CD4-positive, alpha-beta memory T cell (primary cell): Measurements from ENCODE around the gene PON1. TPM values are rescaled to one million over a fixed set of nuclear protein-coding genes. Genes with fewer than 3 reads are reported as not detected.

Source experiments
- CTCF ChIA-PET: fragments of 350-600 bp; sonication (Branson Sonifier 250); formaldehyde crosslinking; loops from one replicate; lab custom pipeline; 2021; ENCODE audit warnings: inconsistent platforms; ENCODE audit not compliant: partially characterized antibody; lab: Charles Lee
- POLR2A ChIA-PET: fragments of 350-600 bp; sonication (Branson Sonifier 250); formaldehyde crosslinking; loops from one replicate; lab custom pipeline; 2021; ENCODE audit not compliant: partially characterized antibody; lab: Charles Lee
- DNase-seq, 5 donors: peaks; one replicate each; pipeline versions ENCODE4 v3.0.0 to v3.0.0-alpha.2; 2020 to 2022; ENCODE audit warnings: mixed read lengths in 1 of 5
- H3K27ac ChIP-seq: one replicate; pipeline ENCODE4 v1.7.0; 2013; ENCODE audit warnings: low read depth, low read length
- H3K27me3 ChIP-seq: 2 replicates; pipeline ENCODE4 v1.7.0; 2013; ENCODE audit warnings: mild to moderate bottlenecking, low read length, moderate library complexity; ENCODE audit not compliant: insufficient read depth
- H3K36me3 ChIP-seq: 2 replicates; pipeline ENCODE4 v1.7.0; 2013; ENCODE audit warnings: mild to moderate bottlenecking, low read length, moderate library complexity; ENCODE audit not compliant: insufficient read depth
- H3K4me1 ChIP-seq: 2 replicates; pipeline ENCODE4 v1.7.0; 2013; ENCODE audit warnings: mild to moderate bottlenecking, low read length, moderate library complexity; ENCODE audit not compliant: insufficient read depth
- H3K4me3 ChIP-seq, 2 donors: one replicate each; pipeline ENCODE4 v1.7.0; 2013; ENCODE audit warnings: low read length in 2 of 2, mild to moderate bottlenecking in 1 of 2
- H3K9me3 ChIP-seq, 2 donors: one replicate each; pipeline ENCODE4 v1.7.0; 2013; ENCODE audit warnings: low read length in 2 of 2, control low read depth in 1 of 2; ENCODE audit not compliant: control insufficient read depth in 1 of 2
- H3K27ac Mint-ChIP-seq, 7 donors: one replicate each; pipeline ENCODE4 v1.8.0; 2020 to 2021; ENCODE audit warnings: mixed read lengths in 7 of 7, mild to moderate bottlenecking in 6 of 7, inconsistent platforms in 3 of 7, moderate library complexity in 3 of 7
- H3K27me3 Mint-ChIP-seq, 2 donors: one replicate each; pipeline ENCODE4 v1.8.0; 2020 to 2021; ENCODE audit warnings: mixed read lengths in 2 of 2
- H3K36me3 Mint-ChIP-seq, 2 donors: one replicate each; pipeline ENCODE4 v1.8.0; 2020 to 2021; ENCODE audit warnings: mixed read lengths in 2 of 2, inconsistent platforms in 1 of 2, mild to moderate bottlenecking in 1 of 2
- H3K4me1 Mint-ChIP-seq, 4 donors: one replicate each; pipeline ENCODE4 v1.8.0; 2020 to 2021; ENCODE audit warnings: mixed read lengths in 4 of 4, mild to moderate bottlenecking in 1 of 4
- H3K4me3 Mint-ChIP-seq, 8 donors: one replicate each; pipeline ENCODE4 v1.8.0; 2020 to 2021; ENCODE audit warnings: mixed read lengths in 8 of 8, mild to moderate bottlenecking in 7 of 8, moderate library complexity in 6 of 8, inconsistent platforms in 3 of 8
- H3K9me3 Mint-ChIP-seq, 8 donors: one replicate each; pipeline ENCODE4 v1.8.0; 2020 to 2021; ENCODE audit warnings: mixed read lengths in 8 of 8, mild to moderate bottlenecking in 5 of 8, inconsistent platforms in 3 of 8, moderate library complexity in 1 of 8
- intact Hi-C: fragments of 100-400 bp; cut with micrococcal nuclease; formaldehyde crosslinking; loops from one replicate; pipeline ENCODE4 v1.15.1; 2023
- polyA plus RNA-seq, 2 donors: library from polyadenylated mRNA; unstranded; fragments of 300-500 nt; fragmentation: Illumina TruSeq; gene quantifications; one replicate each; pipeline ENCODE4 v1.2.3, GENCODE V29; 2021
- total RNA-seq, 2 experiments: library from RNA; stranded (reverse); gene quantifications; one replicate each; pipeline ENCODE4 v1.2.3, GENCODE V29; 2021

Gene PON1
- total and polyA plus RNA-seq, 4 experiments from 2014 or later = not detected

GRCh38 chr7:95327356-95327755 is 3.0 kb upstream of the PON1 start:
- H3K36me3 Mint-ChIP-seq = no peaks in the 10 kb centered on the region
- POLR2A ChIA-PET = no interaction called here

GRCh38 chr7:95323410-95324129 is 762 bp downstream of the PON1 start:
- H3K4me3 Mint-ChIP-seq = no peak overlapping the region
- intact Hi-C loops = no loop called here
- Histone ChIP-seq H3K27ac (no peak overlapping the region), H3K27me3 (no peaks in the 10 kb centered on the region), H3K9me3 (no peaks in the 10 kb centered on the region), H3K4me1 (no peaks in the 10 kb centered on the region), H3K4me3 (no peak overlapping the region), H3K36me3 (no peaks in the 10 kb centered on the region)
- H3K27me3 Mint-ChIP-seq = peaks cover 3 to 4% of the 10 kb centered on the region in 2 donors
- H3K36me3 Mint-ChIP-seq = no peaks in the 10 kb centered on the region
- no peak for DNase-seq
- H3K27ac Mint-ChIP-seq = no peak overlapping the region
- peaks cover 0 to 5% (median under 1%) of the 10 kb centered on the region in 4 donors for H3K4me1 Mint-ChIP-seq
- CTCF ChIA-PET = interaction anchor here (1.2 kb wide), 1 partner anchor 88 kb away, joined by 3 read pairs; no protein-coding TSS in a partner anchor
- H3K9me3 Mint-ChIP-seq = peaks cover 0 to 4% (median 0%) of the 10 kb centered on the region in 8 donors
- POLR2A ChIA-PET = no interaction called here

More at GRCh38 chr7:95327356-95327755, 3.0 kb upstream of the PON1 start:
- Histone ChIP-seq H3K4me3 (no peak overlapping the region), H3K27me3 (no peaks in the 10 kb centered on the region), H3K27ac (no peak overlapping the region), H3K36me3 (no peaks in the 10 kb centered on the region), H3K9me3 (no peaks in the 10 kb centered on the region), H3K4me1 (peaks cover 5% of the 10 kb centered on the region)
- Mint-ChIP-seq H3K4me3 (no peak overlapping the region), H3K27ac (no peak overlapping the region), H3K9me3 (peaks cover 0 to 4% (median 0%) of the 10 kb centered on the region in 8 donors), H3K27me3 (peaks cover 3 to 4% of the 10 kb centered on the region in 2 donors), H3K4me1 (peaks cover 9 to 17% (median 15%) of the 10 kb centered on the region in 4 donors)
- intact Hi-C loops = no loop called here
- no peak for DNase-seq
- CTCF ChIA-PET = no interaction called here

- peaks cover 0 to 4% (median 0%) of the 10 kb centered on the region in 8 donors for H3K9me3 Mint-ChIP-seq
- intact Hi-C loops = no loop called here
- Histone ChIP-seq H3K4me3 (no peak overlapping the region), H3K36me3 (no peaks in the 10 kb centered on the region), H3K27me3 (no peaks in the 10 kb centered on the region), H3K9me3 (no peaks in the 10 kb centered on the region), H3K27ac (no peak overlapping the region), H3K4me1 (no peaks in the 10 kb centered on the region)
- H3K36me3 Mint-ChIP-seq = no peaks in the 10 kb centered on the region
- peaks cover 3 to 4% of the 10 kb centered on the region in 2 donors for H3K27me3 Mint-ChIP-seq
- CTCF ChIA-PET = no interaction called here
- H3K27ac Mint-ChIP-seq = no peak overlapping the region
- H3K4me1 Mint-ChIP-seq = peaks cover 0 to 5% (median under 1%) of the 10 kb centered on the region in 4 donors
- POLR2A ChIA-PET = no interaction called here
- no peak for DNase-seq
- no peak overlapping the region for H3K4me3 Mint-ChIP-seq
Observed at GRCh38 chr7:95322854-95323253, 1.5 kb downstream of the PON1 start.

GRCh38 chr7:95322396-95322795 is 1.9 kb downstream of the PON1 start:
- intact Hi-C loops = no loop called here
- POLR2A ChIA-PET = no interaction called here
- CTCF ChIA-PET = no interaction called here

GRCh38 chr7:95321720-95322119 is 2.6 kb downstream of the PON1 start:
- no peak overlapping the region for H3K4me3 ChIP-seq
- H3K27me3 Mint-ChIP-seq = peaks cover 3 to 4% of the 10 kb centered on the region in 2 donors
- intact Hi-C loops = no loop called here
- H3K27ac Mint-ChIP-seq = no peak overlapping the region
- H3K9me3 Mint-ChIP-seq = peaks cover 0 to 4% (median 0%) of the 10 kb centered on the region in 8 donors
- H3K4me1 ChIP-seq = no peaks in the 10 kb centered on the region
- H3K27ac ChIP-seq = no peak overlapping the region
- H3K27me3 ChIP-seq = no peaks in the 10 kb centered on the region
- H3K36me3 Mint-ChIP-seq = no peaks in the 10 kb centered on the region
- H3K4me1 Mint-ChIP-seq = peaks cover 0 to 5% (median under 1%) of the 10 kb centered on the region in 4 donors
- H3K9me3 ChIP-seq = no peaks in the 10 kb centered on the region
- ChIA-PET CTCF (no interaction called here), POLR2A (no interaction called here)
- no peak for DNase-seq
- H3K36me3 ChIP-seq = no peaks in the 10 kb centered on the region
- no peak overlapping the region for H3K4me3 Mint-ChIP-seq

More at GRCh38 chr7:95322396-95322795, 1.9 kb downstream of the PON1 start:
- Mint-ChIP-seq H3K27ac (no peak overlapping the region), H3K4me3 (no peak overlapping the region), H3K27me3 (peaks cover 3 to 4% of the 10 kb centered on the region in 2 donors), H3K36me3 (no peaks in the 10 kb centered on the region), H3K4me1 (peaks cover 0 to 5% (median under 1%) of the 10 kb centered on the region in 4 donors), H3K9me3 (peaks cover 0 to 4% (median 0%) of the 10 kb centered on the region in 8 donors)
- Histone ChIP-seq H3K36me3 (no peaks in the 10 kb centered on the region), H3K4me3 (no peak overlapping the region), H3K27ac (no peak overlapping the region), H3K4me1 (no peaks in the 10 kb centered on the region), H3K9me3 (no peaks in the 10 kb centered on the region), H3K27me3 (no peaks in the 10 kb centered on the region)
- no peak for DNase-seq

GRCh38 chr7:95320651-95321050 is 3.7 kb downstream of the PON1 start:
- CTCF ChIA-PET = no interaction called here
- Histone ChIP-seq H3K36me3 (no peaks in the 10 kb centered on the region), H3K27me3 (no peaks in the 10 kb centered on the region), H3K9me3 (no peaks in the 10 kb centered on the region), H3K27ac (no peak overlapping the region), H3K4me1 (no peaks in the 10 kb centered on the region), H3K4me3 (no peak overlapping the region)
- intact Hi-C loops = no loop called here
- POLR2A ChIA-PET = no interaction called here
- no peak overlapping the region for H3K4me3 Mint-ChIP-seq
- no peaks in the 10 kb centered on the region for H3K9me3 Mint-ChIP-seq
- no peaks in the 10 kb centered on the region for H3K36me3 Mint-ChIP-seq
- H3K27me3 Mint-ChIP-seq = peaks cover 3 to 4% of the 10 kb centered on the region in 2 donors
- H3K27ac Mint-ChIP-seq = no peak overlapping the region
- peaks cover 0 to 5% (median under 1%) of the 10 kb centered on the region in 4 donors for H3K4me1 Mint-ChIP-seq
- no peak for DNase-seq

GRCh38 chr7:95319570-95319969 is 4.8 kb downstream of the PON1 start:
- CTCF ChIA-PET = no interaction called here
- POLR2A ChIA-PET = no interaction called here
- no peak overlapping the region for H3K27ac ChIP-seq
- no peaks in the 10 kb centered on the region for H3K9me3 Mint-ChIP-seq
- H3K27me3 ChIP-seq = no peaks in the 10 kb centered on the region
- H3K4me1 Mint-ChIP-seq = no peaks in the 10 kb centered on the region
- no peak for DNase-seq
- H3K27me3 Mint-ChIP-seq = peaks cover 0 to 3% of the 10 kb centered on the region in 2 donors
- no peaks in the 10 kb centered on the region for H3K36me3 Mint-ChIP-seq
- H3K4me3 ChIP-seq = no peak overlapping the region
- H3K27ac Mint-ChIP-seq = no peak overlapping the region
- H3K36me3 ChIP-seq = no peaks in the 10 kb centered on the region
- H3K4me3 Mint-ChIP-seq = no peak overlapping the region
- no peaks in the 10 kb centered on the region for H3K9me3 ChIP-seq
- intact Hi-C loops = no loop called here
- no peaks in the 10 kb centered on the region for H3K4me1 ChIP-seq
